ENCODE results near the gene PRKCA. TPM values are rescaled to one million over a fixed set of nuclear protein-coding genes. Genes with fewer than 3 reads are reported as not detected.

The PRKCA gene
- total and polyA plus RNA-seq, 2 donors (not counting 3 experiments of a cell fraction or from before 2014, with no cell fraction given): 7.5 to 34.2 TPM

DNA sequence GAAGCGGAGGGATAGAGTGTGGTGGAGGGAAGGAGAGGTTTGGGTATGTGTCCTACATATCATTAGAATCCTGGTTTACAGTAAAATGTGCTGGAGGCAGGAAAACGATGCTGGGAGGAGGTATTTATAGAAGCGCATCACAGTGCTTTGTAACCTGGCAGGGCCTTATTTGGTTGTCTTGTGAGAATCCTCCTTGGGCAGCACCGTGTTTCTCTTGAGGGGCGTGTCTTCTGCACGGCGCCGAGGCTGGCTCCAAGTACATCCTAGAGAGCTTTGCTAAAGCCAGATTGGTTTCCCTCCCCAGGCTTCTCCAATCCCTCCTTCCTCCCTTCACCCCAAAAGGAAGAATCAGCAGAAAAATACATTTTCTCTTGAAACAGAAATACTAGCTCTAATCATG is 556.9 kb downstream of the PRKCA start:
- no peak overlapping the region for H3K27ac ChIP-seq (ENCODE audit: insufficient read depth, low read depth, low read length)
- H2AFZ ChIP-seq (ENCODE audit: low read depth, low read length): no peak overlapping the region
- no peaks in the 10 kb centered on the region for H3K36me3 ChIP-seq (ENCODE audit: control insufficient read depth in 2 of 2, extremely low read depth in 1 of 2, insufficient read depth in 2 of 2, low read length in 2 of 2)
- intact Hi-C loops (cut with micrococcal nuclease) (no loop called here), dilution Hi-C loops (cut with MboI; ENCODE audit: extremely low pct_ligation_motif_present, low sequenced_read_pairs) (no loop called here)
- no TSS peak for BruUV-seq (replicated peaks)
- DNase-seq (ENCODE audit: low read depth, low spot score) (no peak), FAIRE-seq (no peak)
- no peaks in the 10 kb centered on the region for H3K79me2 ChIP-seq (ENCODE audit: control insufficient read depth, insufficient read depth, low read length)
- TF ChIP-seq POLR2AphosphoS5 (IDR thresholded peaks at IDR 0.05; ENCODE audit: insufficient read depth, low read depth, low read length) (no peak), JUN (IDR thresholded peaks at IDR 0.05; ENCODE audit: borderline replicate concordance, insufficient read depth, insufficient read length, low read depth) (no peak), MYC (IDR thresholded peaks at IDR 0.05; ENCODE audit: low read depth, low read length) (no peak), EZH2 (IDR thresholded peaks at IDR 0.05; ENCODE audit: borderline replicate concordance, low read depth, low read length, severe bottlenecking) (no peak), MAX (IDR thresholded peaks at IDR 0.05; ENCODE audit: insufficient read depth, insufficient read length) (no peak), CTCF (IDR thresholded peaks at IDR 0.05; ENCODE audit: extremely low read depth in 1 of 2, insufficient read depth in 1 of 2, low read depth in 1 of 2, low read length in 2 of 2) (no peak), GATA2 (IDR thresholded peaks at IDR 0.05; ENCODE audit: insufficient read depth, insufficient read length, low read depth, low read length) (no peak), POLR2A (IDR thresholded peaks at IDR 0.05; ENCODE audit: low read depth, low read length) (no peak), FOS (IDR thresholded peaks at IDR 0.05; ENCODE audit: borderline replicate concordance, insufficient read depth, low read length) (no peak)
- H3K4me3 ChIP-seq (replicated peaks in 1 of 3; ENCODE audit: insufficient read depth in 1 of 3, low read depth in 1 of 3, low read length in 3 of 3): no peak overlapping the region
- no peaks in the 10 kb centered on the region for H3K27me3 ChIP-seq (ENCODE audit: control insufficient read depth in 2 of 2, insufficient read depth in 2 of 2, low read length in 2 of 2)
- no peak overlapping the region for H3K9ac ChIP-seq (replicated peaks; ENCODE audit: extremely low read depth, insufficient read depth, low read length)
- no peaks in the 10 kb centered on the region for H3K9me3 ChIP-seq (replicated peaks; ENCODE audit: control insufficient read depth, insufficient read depth, low read length)
- ChIA-PET POLR2A (no interaction called here), CTCF (no interaction called here)
- H3K9me1 ChIP-seq (replicated peaks; ENCODE audit: control insufficient read depth, extremely low read depth, insufficient read depth, low read length): no peaks in the 10 kb centered on the region
- no peaks in the 10 kb centered on the region for H4K20me1 ChIP-seq (replicated peaks; ENCODE audit: control insufficient read depth, extremely low read depth, insufficient read depth, low read length)
- H3K4me2 ChIP-seq (ENCODE audit: insufficient read depth, low read length): no peak overlapping the region
- H3K4me1 ChIP-seq (ENCODE audit: control insufficient read depth, extremely low read depth, insufficient read depth, low read length): no peaks in the 10 kb centered on the region

Measured in endothelial cell of umbilical vein (primary cell).